HL-60 (cell line): ENCODE measurements around the gene SELENOO.

Experiments
- POLR2AphosphoS5 ChIP-seq: IDR thresholded peaks from 2 replicates; pipeline ENCODE4 v1.6.1; 2012; ENCODE audit warnings: low read depth
- TF ChIP-seq, protein P1 (sequence below): IDR thresholded peaks from one replicate; pipeline ENCODE4 v1.5.1; 2011; ENCODE audit warnings: low read length, control low read depth, inconsistent platforms; ENCODE audit not compliant: insufficient read depth
- TF ChIP-seq, protein P2 (sequence below): IDR thresholded peaks from 2 replicates; pipeline ENCODE4 v1.6.1; 2012; ENCODE audit warnings: low read depth; ENCODE audit not compliant: insufficient replicate concordance

DNA sequence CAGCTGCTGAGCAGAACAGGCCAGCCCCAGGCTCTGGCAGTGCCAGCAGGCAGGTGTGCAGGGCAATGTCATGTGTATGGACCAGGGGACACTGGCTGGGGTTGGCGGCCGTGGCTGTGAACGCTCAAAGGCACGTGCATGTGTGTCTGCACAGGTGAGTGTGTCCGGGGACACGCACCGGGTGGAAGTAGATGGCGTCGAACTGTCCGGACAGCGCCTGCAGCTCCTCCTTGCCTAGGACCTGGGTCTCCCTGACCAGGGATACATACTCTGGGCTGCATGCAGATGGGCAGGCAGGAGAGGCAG, 49.4 kb downstream of the SELENOO start:
- TF ChIP-seq, protein P1, sequence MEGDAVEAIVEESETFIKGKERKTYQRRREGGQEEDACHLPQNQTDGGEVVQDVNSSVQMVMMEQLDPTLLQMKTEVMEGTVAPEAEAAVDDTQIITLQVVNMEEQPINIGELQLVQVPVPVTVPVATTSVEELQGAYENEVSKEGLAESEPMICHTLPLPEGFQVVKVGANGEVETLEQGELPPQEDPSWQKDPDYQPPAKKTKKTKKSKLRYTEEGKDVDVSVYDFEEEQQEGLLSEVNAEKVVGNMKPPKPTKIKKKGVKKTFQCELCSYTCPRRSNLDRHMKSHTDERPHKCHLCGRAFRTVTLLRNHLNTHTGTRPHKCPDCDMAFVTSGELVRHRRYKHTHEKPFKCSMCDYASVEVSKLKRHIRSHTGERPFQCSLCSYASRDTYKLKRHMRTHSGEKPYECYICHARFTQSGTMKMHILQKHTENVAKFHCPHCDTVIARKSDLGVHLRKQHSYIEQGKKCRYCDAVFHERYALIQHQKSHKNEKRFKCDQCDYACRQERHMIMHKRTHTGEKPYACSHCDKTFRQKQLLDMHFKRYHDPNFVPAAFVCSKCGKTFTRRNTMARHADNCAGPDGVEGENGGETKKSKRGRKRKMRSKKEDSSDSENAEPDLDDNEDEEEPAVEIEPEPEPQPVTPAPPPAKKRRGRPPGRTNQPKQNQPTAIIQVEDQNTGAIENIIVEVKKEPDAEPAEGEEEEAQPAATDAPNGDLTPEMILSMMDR = no peak
- TF ChIP-seq, protein P2, sequence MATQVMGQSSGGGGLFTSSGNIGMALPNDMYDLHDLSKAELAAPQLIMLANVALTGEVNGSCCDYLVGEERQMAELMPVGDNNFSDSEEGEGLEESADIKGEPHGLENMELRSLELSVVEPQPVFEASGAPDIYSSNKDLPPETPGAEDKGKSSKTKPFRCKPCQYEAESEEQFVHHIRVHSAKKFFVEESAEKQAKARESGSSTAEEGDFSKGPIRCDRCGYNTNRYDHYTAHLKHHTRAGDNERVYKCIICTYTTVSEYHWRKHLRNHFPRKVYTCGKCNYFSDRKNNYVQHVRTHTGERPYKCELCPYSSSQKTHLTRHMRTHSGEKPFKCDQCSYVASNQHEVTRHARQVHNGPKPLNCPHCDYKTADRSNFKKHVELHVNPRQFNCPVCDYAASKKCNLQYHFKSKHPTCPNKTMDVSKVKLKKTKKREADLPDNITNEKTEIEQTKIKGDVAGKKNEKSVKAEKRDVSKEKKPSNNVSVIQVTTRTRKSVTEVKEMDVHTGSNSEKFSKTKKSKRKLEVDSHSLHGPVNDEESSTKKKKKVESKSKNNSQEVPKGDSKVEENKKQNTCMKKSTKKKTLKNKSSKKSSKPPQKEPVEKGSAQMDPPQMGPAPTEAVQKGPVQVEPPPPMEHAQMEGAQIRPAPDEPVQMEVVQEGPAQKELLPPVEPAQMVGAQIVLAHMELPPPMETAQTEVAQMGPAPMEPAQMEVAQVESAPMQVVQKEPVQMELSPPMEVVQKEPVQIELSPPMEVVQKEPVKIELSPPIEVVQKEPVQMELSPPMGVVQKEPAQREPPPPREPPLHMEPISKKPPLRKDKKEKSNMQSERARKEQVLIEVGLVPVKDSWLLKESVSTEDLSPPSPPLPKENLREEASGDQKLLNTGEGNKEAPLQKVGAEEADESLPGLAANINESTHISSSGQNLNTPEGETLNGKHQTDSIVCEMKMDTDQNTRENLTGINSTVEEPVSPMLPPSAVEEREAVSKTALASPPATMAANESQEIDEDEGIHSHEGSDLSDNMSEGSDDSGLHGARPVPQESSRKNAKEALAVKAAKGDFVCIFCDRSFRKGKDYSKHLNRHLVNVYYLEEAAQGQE = no peak
- TF ChIP-seq POLR2AphosphoS5 = no peak
